Esophagus (tissue), 2 donors: ENCODE data around the gene MYCN. TPM values are rescaled to one million over a fixed set of nuclear protein-coding genes. Genes with fewer than 3 reads are reported as not detected.
"Not testable (repeated sequence)": the region's sequence is repeated elsewhere in the genome, so short reads cannot be mapped to it uniquely, and the experiment has no call there.

Experiments
- H3K27ac ChIP-seq, 2 donors: one replicate each; pipeline ENCODE4 v1.5.1; 2013; ENCODE audit warnings: low read depth in 2 of 2, mild to moderate bottlenecking in 2 of 2, inconsistent platforms in 1 of 2, low read length in 1 of 2, moderate library complexity in 1 of 2
- H3K27me3 ChIP-seq, 2 donors: one replicate each; pipeline ENCODE4 v1.6.1; 2013; ENCODE audit warnings: low read length in 2 of 2, control low read depth in 1 of 2, mild to moderate bottlenecking in 1 of 2; ENCODE audit not compliant: insufficient read depth in 2 of 2, control insufficient read depth in 1 of 2
- H3K36me3 ChIP-seq, 2 donors: one replicate each; pipeline ENCODE4 v1.6.1; 2013; ENCODE audit warnings: low read length in 1 of 2; ENCODE audit not compliant: control insufficient read depth in 2 of 2, insufficient read depth in 2 of 2
- H3K4me1 ChIP-seq, 2 donors: one replicate each; pipeline ENCODE4 v1.6.1; 2013; ENCODE audit warnings: low read length in 1 of 2; ENCODE audit not compliant: control insufficient read depth in 2 of 2, insufficient read depth in 2 of 2
- H3K4me3 ChIP-seq, 2 donors: one replicate each; pipeline ENCODE4 v1.5.1; 2013; ENCODE audit warnings: low read length in 2 of 2, mild to moderate bottlenecking in 2 of 2, low read depth in 1 of 2, moderate library complexity in 1 of 2
- H3K9me3 ChIP-seq, 2 donors: one replicate each; pipeline ENCODE4 v1.6.1; 2013; ENCODE audit warnings: mild to moderate bottlenecking in 2 of 2, low read depth in 1 of 2, low read length in 1 of 2, moderate library complexity in 1 of 2; ENCODE audit not compliant: control insufficient read depth in 2 of 2, insufficient read depth in 1 of 2
- WGBS, 2 donors: extraction: QIAGEN DNeasy Blood & Tissue Kit; methylation state at CpG; one replicate each; pipeline ENCODE4 v1.1.7; 2013; 5-methylcytosine and 5-hydroxymethylcytosine counted together
- polyA plus RNA-seq, 2 donors: library from polyadenylated mRNA; stranded (reverse); fragments of 200-250 nt; gene quantifications; one replicate each; pipeline ENCODE4 v1.2.3, GENCODE V29; 2013
- donor health status: healthy with polysubstance abuse.
- donor health status: Bipolar disorder and iron deficiency.

The MYCN gene
- polyA plus RNA-seq, 2 donors, result 0.49 to 0.51 TPM

- Histone ChIP-seq H3K27ac (no peak overlapping the region), H3K9me3 (no peaks in the 10 kb centered on the region), H3K27me3 (no peaks in the 10 kb centered on the region), H3K4me1 (no peaks in the 10 kb centered on the region), H3K4me3 (no peak overlapping the region), H3K36me3 (no peaks in the 10 kb centered on the region)
- 92 to 97% methylated on average over 6 of the region's 6 CpGs for WGBS, 2 donors
Measured at GRCh38 chr2:15949126-15949525, 8.8 kb downstream of the MYCN start.

- Histone ChIP-seq H3K4me3 (no peak overlapping the region), H3K36me3 (no peaks in the 10 kb centered on the region), H3K9me3 (no peaks in the 10 kb centered on the region), H3K27ac (no peak overlapping the region), H3K27me3 (no peaks in the 10 kb centered on the region), H3K4me1 (no peaks in the 10 kb centered on the region)
- WGBS, 2 donors, result 91 to 94% methylated on average over 5 of the region's 5 CpGs
Measured at GRCh38 chr2:15949551-15949950, 9.2 kb downstream of the MYCN start.

DNA sequence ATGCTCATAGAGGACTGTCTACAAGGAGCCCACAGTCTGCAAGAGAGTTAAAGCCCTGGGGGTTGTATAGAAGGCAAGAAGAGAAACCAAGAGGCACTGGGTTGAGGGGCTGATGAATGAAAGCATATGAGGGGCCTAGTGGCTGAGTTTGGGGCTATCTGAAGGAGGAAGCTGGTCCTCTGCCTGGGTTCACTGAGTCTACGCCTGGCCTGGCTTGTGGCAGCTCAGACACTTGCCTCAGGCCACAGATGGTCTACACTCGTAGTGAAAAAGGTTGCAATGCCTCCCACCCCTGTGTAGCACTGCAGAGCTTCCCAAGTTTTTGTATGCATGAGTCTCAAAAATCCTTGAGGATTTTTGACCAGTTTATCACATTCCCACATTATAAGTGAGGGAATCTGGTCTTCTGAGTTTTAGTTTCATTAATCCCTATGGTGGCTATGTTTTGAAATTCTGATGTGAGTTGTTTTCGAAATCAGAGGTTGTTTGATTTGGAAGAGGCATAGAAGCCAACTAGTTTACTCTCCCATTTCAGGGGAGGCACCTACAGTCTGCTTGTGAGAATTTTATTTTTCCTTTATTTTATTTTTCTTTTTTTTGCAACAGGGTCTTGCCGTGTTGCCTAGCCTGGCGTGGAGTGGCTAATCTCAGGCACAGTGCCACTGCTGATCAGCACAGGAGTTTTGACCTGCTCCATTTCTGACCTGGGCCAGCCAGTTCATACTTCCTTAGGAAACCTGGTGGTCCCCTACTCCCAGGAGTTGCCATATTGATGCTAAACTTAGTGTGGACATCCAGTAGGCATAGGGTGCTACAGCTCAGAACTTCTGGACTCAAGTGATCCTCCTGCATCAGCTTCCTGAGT, 10.0 kb downstream of the MYCN start:
- Histone ChIP-seq H3K36me3 (no peaks in the 10 kb centered on the region), H3K4me1 (peaks cover 0 to 1% of the 10 kb centered on the region in 2 donors), H3K27me3 (no peaks in the 10 kb centered on the region), H3K4me3 (no peak overlapping the region), H3K9me3 (no peaks in the 10 kb centered on the region), H3K27ac (no peak overlapping the region)
- WGBS, 2 donors, result 88 to 89% methylated on average over 5 of the region's 5 CpGs

- H3K27me3 ChIP-seq, H3K27ac ChIP-seq, H3K4me1 ChIP-seq, H3K36me3 ChIP-seq, H3K4me3 ChIP-seq, H3K9me3 ChIP-seq: not testable (repeated sequence)
- WGBS, 2 donors, result 96 to 98% methylated on average over 11 of the region's 11 CpGs
Measured at GRCh38 chr2:15951936-15952335, 11.6 kb downstream of the MYCN start.

DNA sequence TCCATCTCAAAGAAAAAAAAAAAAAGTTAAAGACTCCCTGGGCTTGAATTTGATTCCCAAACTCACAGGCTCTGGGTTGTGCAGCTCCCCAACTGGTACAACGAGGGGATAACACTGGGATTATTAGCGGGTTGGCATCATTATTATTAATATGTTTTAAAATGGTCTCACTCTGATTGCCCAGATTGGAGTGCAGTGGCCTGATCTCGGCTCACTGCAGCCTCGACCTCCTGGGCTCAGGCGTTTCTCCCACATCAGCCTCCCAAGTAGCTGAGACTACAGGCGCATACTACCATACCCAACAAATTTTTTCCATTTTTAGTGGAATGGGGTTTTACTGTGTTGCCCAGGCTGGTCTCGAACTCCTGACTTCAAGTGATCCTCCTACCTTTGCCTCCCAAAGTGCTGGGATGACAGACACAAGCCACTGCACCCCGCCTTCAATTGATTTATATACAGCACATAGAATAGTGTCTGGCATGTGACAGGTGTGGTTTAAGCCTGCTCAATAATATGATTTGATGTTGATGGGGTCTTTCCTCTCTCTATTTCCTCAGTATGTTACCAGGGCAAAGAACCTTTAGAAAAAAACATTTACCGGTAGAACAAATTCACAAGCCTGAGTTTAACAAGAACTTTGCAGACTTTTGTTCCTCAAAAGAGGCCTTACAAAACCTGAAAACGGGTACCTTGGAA, 12.2 kb downstream of the MYCN start:
- WGBS, 2 donors, result 92% methylated on average over 10 of the region's 10 CpGs

DNA sequence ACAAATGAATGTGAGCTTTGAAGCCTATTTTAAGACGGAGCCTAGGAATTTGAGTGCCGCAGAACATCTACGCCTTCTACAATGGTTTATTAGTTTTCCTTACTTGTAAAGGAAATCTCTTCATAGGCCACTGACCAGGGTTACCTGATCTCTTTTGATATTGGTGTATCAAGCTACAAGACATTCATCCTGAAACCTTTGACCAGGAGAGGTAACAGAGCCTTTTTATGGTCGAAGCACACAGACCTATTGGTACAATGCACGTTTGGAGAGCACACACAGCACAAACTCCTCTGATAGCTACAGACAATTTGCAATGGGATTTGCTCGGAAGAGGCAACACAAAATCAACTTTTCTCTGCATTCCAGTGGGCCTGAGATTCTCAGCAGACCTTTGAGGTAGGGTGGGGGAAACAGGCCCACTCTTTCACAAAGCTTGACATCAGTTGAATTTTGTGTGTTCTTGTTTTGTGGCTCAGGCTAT, 12.8 kb downstream of the MYCN start:
- WGBS, 2 donors, result 84 to 88% methylated on average over 6 of the region's 6 CpGs
- Histone ChIP-seq H3K4me1 (peaks cover 0 to 2% of the 10 kb centered on the region in 2 donors), H3K27me3 (no peaks in the 10 kb centered on the region), H3K27ac (no peak overlapping the region), H3K4me3 (no peak overlapping the region), H3K36me3 (no peaks in the 10 kb centered on the region), H3K9me3 (no peaks in the 10 kb centered on the region)

More for the DNA sequence above, 12.2 kb downstream of the MYCN start:
- no peaks in the 10 kb centered on the region for H3K9me3 ChIP-seq
- H3K27ac ChIP-seq, result no peak overlapping the region
- no peak overlapping the region for H3K4me3 ChIP-seq
- H3K4me1 ChIP-seq, result peaks cover 0 to 2% of the 10 kb centered on the region in 2 donors
- no peaks in the 10 kb centered on the region for H3K27me3 ChIP-seq
- no peaks in the 10 kb centered on the region for H3K36me3 ChIP-seq

GRCh38 chr2:15953891-15954680, 13.7 kb downstream of the MYCN start:
- Histone ChIP-seq H3K27ac (no peak overlapping the region), H3K4me1 (peaks cover 0 to 2% of the 10 kb centered on the region in 2 donors), H3K36me3 (no peaks in the 10 kb centered on the region), H3K9me3 (no peaks in the 10 kb centered on the region), H3K4me3 (no peak overlapping the region), H3K27me3 (no peaks in the 10 kb centered on the region)
- WGBS, 2 donors, result 88 to 89% methylated on average over 6 of the region's 6 CpGs

GRCh38 chr2:15954761-15955160, 14.4 kb downstream of the MYCN start:
- Histone ChIP-seq H3K27ac (no peak overlapping the region), H3K36me3 (no peaks in the 10 kb centered on the region), H3K27me3 (no peaks in the 10 kb centered on the region), H3K9me3 (no peaks in the 10 kb centered on the region), H3K4me1 (peaks cover 0 to 2% of the 10 kb centered on the region in 2 donors), H3K4me3 (no peak overlapping the region)
- 93 to 94% methylated on average over 8 of the region's 8 CpGs for WGBS, 2 donors

- Histone ChIP-seq H3K4me1 (peaks cover 0 to 2% of the 10 kb centered on the region in 2 donors), H3K4me3 (no peak overlapping the region), H3K9me3 (no peaks in the 10 kb centered on the region), H3K36me3 (no peaks in the 10 kb centered on the region), H3K27me3 (no peaks in the 10 kb centered on the region), H3K27ac (no peak overlapping the region)
- 79 to 80% methylated on average over 7 of the region's 7 CpGs for WGBS, 2 donors
Measured at GRCh38 chr2:15955232-15955988, 15.1 kb downstream of the MYCN start.
